HG02610 (cell line): ENCODE measurements around the gene MBP.
"Not testable (repeated sequence)": the region's sequence is repeated elsewhere in the genome, so short reads cannot be mapped to it uniquely, and the experiment has no call there.

Experiments
- ATAC-seq: cut with Tn5 transposase; IDR thresholded peaks from one replicate; pipeline ENCODE4 v1.9.1; 2021; ENCODE audit warnings: mild to moderate bottlenecking, moderate library complexity; ENCODE audit not compliant: unreplicated experiment

MBP gene

GRCh38 chr18:77031662-77032061 lies 100.9 kb downstream of the MBP start:
- ATAC-seq = no peak

- ATAC-seq = no peak
Observed at GRCh38 chr18:77030201-77030600, 102.4 kb downstream of the MBP start.

- no peak for ATAC-seq
Observed at GRCh38 chr18:77025831-77026363, 106.7 kb downstream of the MBP start.

- ATAC-seq = no peak
Observed at GRCh38 chr18:77025123-77025522, 107.5 kb downstream of the MBP start.

GRCh38 chr18:77024476-77024875 lies 108.1 kb downstream of the MBP start:
- ATAC-seq = no peak

- no peak for ATAC-seq
Observed at GRCh38 chr18:77023102-77023782, 109.3 kb downstream of the MBP start.

GRCh38 chr18:77022556-77022955 lies 110.0 kb downstream of the MBP start:
- no peak for ATAC-seq

GRCh38 chr18:77022116-77022515 lies 110.5 kb downstream of the MBP start:
- no peak for ATAC-seq

GRCh38 chr18:77021478-77021877 lies 111.1 kb downstream of the MBP start:
- not testable (repeated sequence) for ATAC-seq

- ATAC-seq = no peak
Observed at GRCh38 chr18:77021075-77021474, 111.5 kb downstream of the MBP start.

- ATAC-seq = no peak
Observed at GRCh38 chr18:77020561-77020960, 112.0 kb downstream of the MBP start.

GRCh38 chr18:77019641-77020040 lies 112.9 kb downstream of the MBP start:
- ATAC-seq = no peak

- ATAC-seq = not testable (repeated sequence)
Observed at GRCh38 chr18:77018650-77019049, 113.9 kb downstream of the MBP start.

GRCh38 chr18:77017355-77017754 lies 115.2 kb downstream of the MBP start:
- no peak for ATAC-seq

GRCh38 chr18:77016936-77017335 lies 115.6 kb downstream of the MBP start:
- ATAC-seq = no peak

- no peak for ATAC-seq
Observed at GRCh38 chr18:77015771-77016710, 116.5 kb downstream of the MBP start.

GRCh38 chr18:77015169-77015568 lies 117.4 kb downstream of the MBP start:
- ATAC-seq = no peak

GRCh38 chr18:77014538-77014937 lies 118.0 kb downstream of the MBP start:
- ATAC-seq = no peak

- no peak for ATAC-seq
Observed at GRCh38 chr18:77013811-77014521, 118.6 kb downstream of the MBP start.

GRCh38 chr18:77012806-77013541 lies 119.6 kb downstream of the MBP start:
- no peak for ATAC-seq
